ENCODE data around the gene GABRB3.

DNA sequence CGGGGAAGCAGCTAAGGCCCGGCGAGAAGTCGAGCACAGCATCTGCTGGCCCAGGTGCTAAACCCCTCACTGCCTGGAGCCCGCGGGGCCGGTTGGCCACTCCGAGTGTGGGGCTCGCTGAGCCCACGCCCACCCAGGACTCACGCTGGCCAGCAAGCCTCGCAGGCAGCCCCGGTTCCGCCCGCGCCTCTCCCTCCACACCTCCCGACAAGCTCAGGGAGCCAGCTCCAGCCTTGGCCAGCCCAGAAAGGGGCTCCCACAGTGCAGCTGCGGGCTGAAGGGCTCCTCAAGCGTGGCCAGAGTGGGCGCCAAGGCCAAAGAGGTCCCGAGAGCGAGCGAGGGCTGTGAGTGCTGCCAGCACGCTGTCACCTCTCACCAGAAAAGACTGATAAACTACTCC, 8.9 kb upstream of the GABRB3 start:
- TF ChIP-seq CTCF (IDR thresholded peaks at IDR 0.05; ENCODE audit: low read depth, low read length, poor library complexity, severe bottlenecking) (no peak), EZH2phosphoT487 (IDR thresholded peaks at IDR 0.05; ENCODE audit: borderline replicate concordance, low read length) (no peak)

All from DOHH2 (cell line).